ENCODE data around the gene HAUS1.
"Not testable (repeated sequence)": the region's sequence is repeated elsewhere in the genome, so short reads cannot be mapped to it uniquely, and the experiment has no call there.

Gene HAUS1

GRCh38 chr18:46160050-46160798 lies 56.0 kb downstream of the HAUS1 start:
- FAIRE-seq, result no peak

- FAIRE-seq, result not testable (repeated sequence)
These were observed 56.7 kb downstream of the HAUS1 start for GRCh38 chr18:46160840-46161239.

- no peak for FAIRE-seq
These were observed 57.7 kb downstream of the HAUS1 start for GRCh38 chr18:46161703-46162396.

GRCh38 chr18:46163091-46163490 lies 58.9 kb downstream of the HAUS1 start:
- no peak for FAIRE-seq

- no peak for FAIRE-seq
These were observed 59.8 kb downstream of the HAUS1 start for GRCh38 chr18:46163941-46164499.

GRCh38 chr18:46164502-46164901 lies 60.3 kb downstream of the HAUS1 start:
- not testable (repeated sequence) for FAIRE-seq

GRCh38 chr18:46164920-46165319 lies 60.7 kb downstream of the HAUS1 start:
- FAIRE-seq, result no peak

GRCh38 chr18:46166261-46166970 lies 62.2 kb downstream of the HAUS1 start:
- no peak for FAIRE-seq

GRCh38 chr18:46167971-46168370 lies 63.8 kb downstream of the HAUS1 start:
- no peak for FAIRE-seq

GRCh38 chr18:46169464-46169941 lies 65.3 kb downstream of the HAUS1 start:
- no peak for FAIRE-seq

- FAIRE-seq, result no peak
These were observed 67.1 kb downstream of the HAUS1 start for GRCh38 chr18:46171331-46171730.

GRCh38 chr18:46173393-46174341 lies 69.5 kb downstream of the HAUS1 start:
- FAIRE-seq, result peak; percentile 67

- no peak for FAIRE-seq
These were observed 70.3 kb downstream of the HAUS1 start for GRCh38 chr18:46174342-46175041.

- no peak for FAIRE-seq
These were observed 71.8 kb downstream of the HAUS1 start for GRCh38 chr18:46176001-46176400.
